Neuron (in vitro differentiated cells): Measurements from ENCODE around the gene FNBP1.
"Not testable (repeated sequence)": the region's sequence is repeated elsewhere in the genome, so short reads cannot be mapped to it uniquely, and the experiment has no call there.

Source experiments
- H2AFZ ChIP-seq: one replicate; pipeline ENCODE4 v1.6.1; 2013; ENCODE audit warnings: low read depth, mild to moderate bottlenecking, inconsistent platforms, low read length, moderate library complexity
- H3K27me3 ChIP-seq: one replicate; pipeline ENCODE4 v1.6.1; 2013; ENCODE audit warnings: low read length; ENCODE audit not compliant: insufficient read depth
- H3K36me3 ChIP-seq: one replicate; pipeline ENCODE4 v1.6.1; 2013; ENCODE audit warnings: low read length; ENCODE audit not compliant: insufficient read depth
- H3K4me1 ChIP-seq: one replicate; pipeline ENCODE4 v1.6.1; 2013; ENCODE audit warnings: low read length; ENCODE audit not compliant: insufficient read depth
- H3K4me3 ChIP-seq: 2 replicates; pipeline ENCODE4 v1.5.1; 2013; ENCODE audit warnings: mild to moderate bottlenecking, low read length, moderate library complexity
- H3K9me3 ChIP-seq: one replicate; pipeline ENCODE4 v1.6.1; 2013; ENCODE audit warnings: low read length

Gene FNBP1

DNA sequence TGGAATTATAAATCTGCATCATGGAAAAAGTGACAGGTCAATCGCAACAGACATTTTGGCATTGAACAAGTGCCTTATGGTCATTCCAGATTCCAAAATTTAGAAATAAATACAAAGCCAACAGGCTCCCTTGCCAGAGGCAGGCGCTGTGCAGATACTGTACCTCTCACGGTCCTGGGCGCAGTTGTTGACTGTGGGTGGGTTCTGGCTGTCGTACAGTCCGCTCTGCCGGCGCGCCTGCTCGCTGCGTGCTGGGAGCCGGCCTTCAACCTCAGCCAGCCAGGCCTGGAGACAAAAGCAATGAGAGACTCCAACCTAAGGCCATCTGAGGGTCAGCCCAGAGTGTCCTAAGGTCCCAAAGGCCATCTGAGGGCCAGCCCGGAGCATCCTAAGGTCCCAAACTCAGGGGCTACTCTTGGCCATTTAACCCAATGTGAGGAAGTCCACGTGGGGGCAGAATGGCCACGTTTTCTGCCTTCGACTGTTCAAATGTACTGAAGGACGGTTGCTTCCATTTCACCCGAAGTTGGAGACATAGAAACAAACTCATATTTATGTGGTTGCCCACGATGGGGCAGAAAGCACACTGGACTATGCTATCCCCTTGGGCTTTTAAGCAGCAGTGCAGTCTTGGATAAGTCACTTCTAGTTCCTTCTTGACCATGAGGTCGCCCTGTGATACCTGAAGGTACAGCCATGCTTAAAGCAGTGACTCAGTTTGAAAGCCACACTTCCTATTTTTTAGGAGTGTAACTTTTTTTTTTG, 142.5 kb downstream of the FNBP1 start:
- H3K4me3 ChIP-seq, result no peak overlapping the region
- no peaks in the 10 kb centered on the region for H3K27me3 ChIP-seq
- H2AFZ ChIP-seq, result no peak overlapping the region
- H3K36me3 ChIP-seq, result peaks cover 45% of the 10 kb centered on the region
- H3K4me1 ChIP-seq, result no peaks in the 10 kb centered on the region
- no peaks in the 10 kb centered on the region for H3K9me3 ChIP-seq

DNA sequence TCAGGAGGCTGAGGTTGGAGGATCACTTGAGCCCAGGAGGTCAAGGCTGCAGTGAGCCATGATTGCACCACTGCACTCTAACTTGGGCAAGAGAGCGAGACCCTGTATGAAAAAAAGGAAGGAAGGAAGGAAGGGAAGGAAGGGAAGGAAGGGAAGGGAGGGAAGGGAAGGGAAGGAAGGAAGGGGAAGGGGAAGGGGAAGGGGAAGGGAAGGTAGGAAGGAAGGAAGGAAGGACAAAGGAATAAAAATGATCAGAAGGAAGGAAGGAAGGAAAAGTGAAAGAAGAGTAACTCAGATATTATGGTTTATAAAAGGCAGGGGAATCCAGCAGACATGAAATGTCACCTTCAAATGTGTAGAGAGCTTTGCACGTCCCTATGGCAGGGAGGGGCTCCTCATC, 143.4 kb downstream of the FNBP1 start:
- Histone ChIP-seq H3K9me3 (no peaks in the 10 kb centered on the region), H2AFZ (no peak overlapping the region), H3K4me3 (no peak overlapping the region), H3K27me3 (no peaks in the 10 kb centered on the region), H3K4me1 (no peaks in the 10 kb centered on the region), H3K36me3 (peaks cover 51% of the 10 kb centered on the region)

DNA sequence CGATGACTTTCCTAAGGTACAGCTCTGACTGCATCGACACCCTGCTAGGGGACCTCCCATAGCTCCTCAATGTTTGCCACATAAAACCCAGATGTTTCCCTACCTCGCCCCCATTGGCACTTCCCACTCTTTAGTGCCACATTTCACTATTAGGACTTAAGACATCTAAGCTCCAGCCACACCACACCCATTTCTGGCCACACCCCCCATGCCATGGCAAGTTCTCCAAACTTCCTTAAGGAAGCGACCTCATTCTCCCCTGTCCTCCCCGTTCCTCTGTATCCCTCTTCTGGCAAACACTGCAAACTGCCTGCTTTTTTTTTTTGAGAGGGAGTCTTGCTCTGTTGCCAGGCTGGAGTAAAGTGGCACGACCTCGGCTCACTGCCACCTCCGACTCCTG, 144.8 kb downstream of the FNBP1 start:
- H3K27me3 ChIP-seq, result no peaks in the 10 kb centered on the region
- H3K4me3 ChIP-seq, result no peak overlapping the region
- H2AFZ ChIP-seq, result no peak overlapping the region
- peaks cover 48% of the 10 kb centered on the region for H3K36me3 ChIP-seq
- no peaks in the 10 kb centered on the region for H3K4me1 ChIP-seq
- H3K9me3 ChIP-seq, result no peaks in the 10 kb centered on the region

DNA sequence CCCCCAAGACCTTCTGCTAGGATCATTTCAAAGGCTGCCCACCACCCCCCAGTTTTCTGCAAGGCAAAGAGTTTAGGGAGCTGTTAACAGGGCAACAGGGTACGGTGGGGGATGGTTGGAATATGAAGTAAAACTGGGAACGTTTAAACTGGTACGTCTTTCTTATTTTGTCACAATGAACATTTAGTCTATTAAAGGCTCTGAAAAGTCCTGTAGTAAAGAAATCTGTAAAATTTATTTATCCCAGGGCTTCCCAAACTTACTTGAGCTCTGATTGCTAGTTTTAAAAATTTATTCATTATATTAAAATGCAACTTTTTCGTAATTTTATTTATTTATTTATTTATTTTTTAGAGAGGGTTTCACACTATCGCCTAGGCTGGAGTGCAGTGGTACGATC, 145.7 kb downstream of the FNBP1 start:
- no peaks in the 10 kb centered on the region for H3K9me3 ChIP-seq
- H3K27me3 ChIP-seq, result no peaks in the 10 kb centered on the region
- peaks cover 44% of the 10 kb centered on the region for H3K36me3 ChIP-seq
- H3K4me1 ChIP-seq, result no peaks in the 10 kb centered on the region
- no peak overlapping the region for H2AFZ ChIP-seq
- no peak overlapping the region for H3K4me3 ChIP-seq

DNA sequence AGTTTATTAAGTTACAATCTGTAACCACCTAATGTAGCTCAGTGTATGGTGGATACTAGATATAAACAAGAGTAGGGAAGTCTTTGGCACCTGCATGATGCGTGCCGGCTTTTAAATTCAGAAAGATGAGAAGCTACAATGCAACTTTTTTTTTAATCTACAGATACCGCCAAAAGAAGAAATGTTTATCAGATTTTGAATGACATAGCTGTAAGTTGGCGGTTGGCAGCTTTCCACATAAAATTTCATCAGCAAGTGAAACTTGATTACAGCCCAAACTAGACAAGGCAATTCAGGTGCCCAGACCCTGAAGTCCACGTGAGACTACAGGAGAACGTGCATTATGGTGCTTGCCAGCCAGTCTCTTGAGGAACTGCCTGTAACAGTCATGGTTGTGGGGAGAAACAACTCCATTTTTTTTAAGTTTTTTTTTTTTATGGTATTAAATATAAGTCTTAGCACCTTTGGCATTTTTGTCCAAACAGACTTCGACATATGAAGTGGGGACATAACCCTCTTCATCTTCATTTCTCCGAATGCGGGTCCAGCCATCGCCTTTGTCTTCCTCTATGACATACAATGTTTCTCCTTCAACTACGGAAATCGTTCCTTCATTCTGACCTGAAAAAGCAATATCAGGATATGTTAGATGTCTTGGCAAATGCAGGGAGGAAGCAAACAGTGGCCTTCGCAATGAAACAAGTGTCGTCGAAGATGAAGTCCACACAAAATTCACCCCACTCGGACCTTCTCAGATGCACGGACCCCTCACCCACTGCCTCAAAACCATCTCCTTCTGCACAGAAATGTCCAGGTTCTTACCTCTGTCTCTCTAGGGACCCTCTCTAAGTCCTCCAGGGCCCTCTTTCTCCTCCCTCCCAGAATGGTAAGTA, 147.4 kb downstream of the FNBP1 start:
- Histone ChIP-seq H3K27me3 (no peaks in the 10 kb centered on the region), H3K9me3 (no peaks in the 10 kb centered on the region), H3K4me1 (peaks cover 10% of the 10 kb centered on the region), H3K36me3 (peaks cover 42% of the 10 kb centered on the region), H2AFZ (no peak overlapping the region), H3K4me3 (no peak overlapping the region)

DNA sequence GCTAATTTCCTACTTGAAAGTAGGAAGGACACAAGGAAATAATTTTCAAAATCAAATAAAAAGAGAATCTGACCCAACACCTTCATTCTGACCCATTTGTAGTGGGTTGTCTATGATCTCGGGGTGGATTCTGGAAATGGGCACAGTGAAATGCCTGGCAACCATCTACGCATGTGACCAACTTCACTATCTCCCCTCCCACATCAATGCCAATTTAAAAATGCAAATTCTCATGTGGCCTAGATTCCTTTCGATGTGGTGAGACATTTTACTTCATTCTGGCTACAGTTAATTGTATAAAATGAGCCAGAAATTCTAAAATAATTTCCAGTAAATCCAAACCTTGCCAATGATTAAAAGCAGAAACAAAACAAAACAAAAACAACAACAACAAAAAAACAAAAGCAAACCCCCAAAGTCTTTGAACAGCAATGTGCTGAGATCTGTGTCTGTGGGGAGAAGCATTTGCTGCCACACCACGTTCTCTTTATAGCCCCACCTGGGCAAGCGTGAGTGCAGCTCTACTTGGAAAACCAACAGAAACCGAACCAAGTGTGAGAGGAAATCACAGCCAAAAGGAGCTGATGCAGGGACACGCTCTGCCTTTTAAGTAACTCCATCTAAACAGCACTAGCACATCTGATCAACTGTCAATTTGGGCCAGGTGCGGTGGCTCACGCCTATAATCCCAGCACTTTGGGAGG, 148.7 kb downstream of the FNBP1 start:
- Histone ChIP-seq H3K27me3 (no peaks in the 10 kb centered on the region), H3K9me3 (peaks cover 5% of the 10 kb centered on the region), H3K4me3 (no peak overlapping the region), H3K36me3 (peaks cover 39% of the 10 kb centered on the region), H2AFZ (no peak overlapping the region), H3K4me1 (peaks cover 10% of the 10 kb centered on the region)

DNA sequence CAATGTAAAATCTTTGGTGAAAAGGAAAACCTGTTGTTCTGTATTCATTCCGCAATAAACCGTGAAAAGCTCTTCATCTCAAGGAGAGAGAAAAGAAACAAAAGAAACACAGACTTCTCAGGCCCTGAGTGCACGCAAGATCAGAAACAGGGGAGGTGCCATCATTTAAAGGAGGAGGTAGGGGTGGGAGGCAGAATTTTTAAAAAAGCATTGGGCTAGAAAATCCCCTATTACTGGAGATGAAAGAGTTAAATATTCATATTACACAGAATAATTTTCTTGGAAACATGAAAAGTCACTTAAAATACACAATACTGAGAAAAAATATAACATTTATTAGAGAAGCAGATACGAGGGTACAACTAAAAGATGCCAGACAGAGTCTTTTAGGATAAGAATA, 151.4 kb downstream of the FNBP1 start:
- H2AFZ ChIP-seq, result no peak overlapping the region
- H3K36me3 ChIP-seq, result peaks cover 36% of the 10 kb centered on the region

DNA sequence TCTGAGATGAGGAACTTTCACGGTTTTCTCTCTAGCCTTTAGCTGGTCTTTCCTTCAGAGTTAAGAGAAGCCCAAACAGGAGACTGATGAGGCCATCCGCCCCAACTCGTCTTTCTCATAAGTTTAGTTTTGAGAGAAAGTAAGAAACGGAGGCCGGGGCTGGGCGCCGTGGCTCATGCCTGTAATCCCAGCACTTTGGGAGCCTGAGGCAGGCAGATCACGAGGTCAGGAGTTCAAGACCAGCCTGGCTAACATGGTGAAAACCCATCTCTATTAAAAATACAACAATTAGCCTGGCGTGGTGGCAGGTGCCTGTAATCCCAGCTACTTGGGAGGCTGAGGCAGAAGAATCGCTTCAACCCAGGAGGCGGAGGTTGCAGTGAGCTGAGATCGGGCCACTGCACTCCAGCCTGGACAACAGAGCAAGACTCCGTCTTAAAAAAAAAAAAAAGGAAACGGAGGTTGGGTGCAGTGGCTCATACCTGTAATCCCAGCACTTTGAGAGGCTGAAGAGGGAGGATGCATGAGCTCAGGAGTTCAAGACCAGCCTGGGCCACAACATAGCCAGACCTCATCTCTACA, 152.2 kb downstream of the FNBP1 start:
- Histone ChIP-seq H3K4me1 (peaks cover 10% of the 10 kb centered on the region), H3K36me3 (peaks cover 31% of the 10 kb centered on the region)
- H3K9me3 ChIP-seq, H2AFZ ChIP-seq, H3K27me3 ChIP-seq, H3K4me3 ChIP-seq: not testable (repeated sequence)

More for the DNA sequence above, 151.4 kb downstream of the FNBP1 start:
- Histone ChIP-seq H3K27me3 (no peaks in the 10 kb centered on the region), H3K9me3 (peaks cover 8% of the 10 kb centered on the region), H3K4me3 (no peak overlapping the region), H3K4me1 (peaks cover 10% of the 10 kb centered on the region)

DNA sequence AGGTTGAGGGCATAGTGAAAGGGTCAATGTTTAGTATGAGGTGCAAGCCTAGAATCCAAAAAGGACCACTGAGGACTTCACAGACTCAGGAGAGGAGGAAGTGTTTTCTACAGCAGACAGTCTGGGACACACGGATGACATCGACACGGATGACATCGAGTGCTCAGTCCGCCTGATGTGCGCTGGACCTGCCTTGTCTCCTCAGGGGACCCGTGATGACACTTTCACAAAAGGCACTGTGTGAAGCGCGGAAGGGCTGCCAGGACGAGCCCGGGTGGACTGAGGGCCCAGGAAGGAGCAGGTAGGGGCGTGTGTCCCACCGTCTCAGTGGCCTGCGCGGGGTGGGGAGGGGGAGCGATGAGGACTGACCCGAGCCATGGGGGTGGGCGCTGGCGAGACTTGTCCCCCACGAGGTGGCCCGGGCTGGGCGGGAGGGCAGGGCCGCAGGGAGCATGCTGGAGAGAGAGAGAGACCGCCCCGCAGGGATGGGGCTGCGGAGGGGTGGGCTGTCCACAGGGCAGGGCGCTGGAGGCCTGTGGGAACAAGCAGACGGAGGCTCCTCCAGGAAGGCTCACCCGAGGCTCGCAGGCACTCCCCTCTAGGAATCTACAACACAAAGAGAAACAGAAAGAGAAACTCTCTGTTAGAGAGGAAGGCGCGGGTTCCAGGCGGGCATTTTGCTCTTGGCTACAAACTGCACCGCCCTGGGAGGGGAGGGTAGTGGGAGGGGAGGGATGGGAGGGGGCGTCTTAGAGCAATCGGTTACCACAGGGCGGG, 152.9 kb downstream of the FNBP1 start:
- Histone ChIP-seq H3K4me1 (peaks cover 10% of the 10 kb centered on the region), H3K9me3 (peaks cover 8% of the 10 kb centered on the region), H3K4me3 (no peak overlapping the region), H3K36me3 (peaks cover 24% of the 10 kb centered on the region), H2AFZ (no peak overlapping the region), H3K27me3 (no peaks in the 10 kb centered on the region)

DNA sequence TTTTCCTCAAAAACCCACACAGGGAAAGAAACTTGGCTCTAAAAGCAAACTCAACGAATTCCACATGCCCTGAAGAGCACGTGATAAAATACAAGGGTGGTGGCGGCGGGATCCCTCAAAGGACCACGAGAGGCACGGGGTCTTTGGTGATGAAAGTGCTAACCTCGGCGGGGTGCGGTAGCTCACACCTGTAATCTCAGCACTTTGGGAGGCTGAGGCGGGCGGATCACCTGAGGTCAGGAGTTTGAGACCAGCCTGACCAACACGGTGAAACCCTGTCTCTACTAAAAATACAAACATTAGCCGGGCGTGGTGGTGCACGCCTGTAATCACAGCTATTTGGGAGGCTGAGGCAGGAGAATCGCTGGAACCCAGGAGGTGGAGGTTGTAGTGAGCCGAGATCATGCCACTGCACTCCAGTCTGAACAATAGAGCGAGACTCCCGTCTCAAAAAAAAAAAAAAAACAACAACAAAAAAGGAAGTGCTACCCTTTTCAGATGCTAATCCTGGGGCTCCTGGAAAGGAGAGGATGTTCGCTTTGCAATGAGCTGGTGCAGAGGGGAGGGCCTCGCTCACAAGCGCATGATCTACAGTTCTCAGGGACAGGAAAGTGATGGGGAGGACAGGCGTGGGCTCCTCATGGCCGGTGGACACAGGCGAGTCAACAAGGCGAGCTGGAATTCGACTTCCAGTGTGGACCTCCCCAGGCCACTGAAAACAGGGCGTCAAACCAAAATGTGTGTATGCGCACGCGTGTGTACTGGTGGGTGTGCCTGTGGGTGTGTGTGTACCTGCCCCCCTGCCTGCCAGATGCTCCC, 153.7 kb downstream of the FNBP1 start:
- H3K4me1 ChIP-seq, result peaks cover 13% of the 10 kb centered on the region
- no peak overlapping the region for H3K4me3 ChIP-seq
- H3K9me3 ChIP-seq, result peaks cover 8% of the 10 kb centered on the region
- no peaks in the 10 kb centered on the region for H3K27me3 ChIP-seq
- peaks cover 19% of the 10 kb centered on the region for H3K36me3 ChIP-seq
- no peak overlapping the region for H2AFZ ChIP-seq

DNA sequence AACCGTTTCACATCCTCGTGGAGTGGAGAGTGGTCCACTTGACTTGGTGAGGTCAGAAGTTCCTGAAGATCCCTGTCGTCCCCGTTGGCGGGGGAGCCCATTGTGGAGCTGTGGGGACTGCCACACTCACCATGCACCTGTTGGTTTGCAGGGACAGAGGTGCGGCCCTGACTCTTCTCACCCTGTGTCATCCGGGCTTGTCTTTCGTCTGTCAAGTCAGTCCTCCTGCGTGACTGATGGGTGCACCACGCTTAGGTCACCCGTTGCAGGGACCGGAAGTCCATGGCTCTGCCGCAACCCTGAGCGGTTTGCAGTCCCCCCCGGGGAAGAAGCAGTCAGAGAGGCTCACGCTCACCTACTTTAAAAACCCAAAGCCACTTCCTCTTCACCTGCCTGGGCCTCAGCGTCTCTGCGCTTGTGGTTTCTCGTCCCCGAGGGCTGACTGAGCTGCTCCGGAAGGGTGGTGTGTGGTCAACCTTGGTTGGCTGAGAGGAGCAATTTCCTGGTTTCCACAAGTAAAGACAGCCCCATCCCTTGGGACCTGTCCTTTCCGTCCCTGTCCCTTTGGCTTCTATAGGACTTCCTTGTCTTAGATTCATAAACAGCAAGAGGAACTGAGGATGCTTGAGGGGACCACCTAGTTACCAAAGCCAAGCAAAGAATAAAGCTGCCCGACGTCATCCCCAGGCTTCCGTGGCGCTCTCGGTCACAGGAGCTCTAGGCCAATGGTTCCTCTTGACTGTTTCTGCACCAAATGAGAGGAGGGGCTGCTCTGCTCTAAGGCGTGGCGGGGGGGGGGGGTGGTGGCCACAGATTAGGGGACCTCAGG, 154.5 kb downstream of the FNBP1 start:
- Histone ChIP-seq H3K4me3 (no peak overlapping the region), H3K27me3 (no peaks in the 10 kb centered on the region), H3K9me3 (peaks cover 8% of the 10 kb centered on the region), H3K36me3 (peaks cover 19% of the 10 kb centered on the region), H3K4me1 (peaks cover 16% of the 10 kb centered on the region), H2AFZ (no peak overlapping the region)
